Lower leg skin (tissue), 3 donors: ENCODE data around the gene DRC7.

Experiments used
- POLR2A ChIP-seq, 2 donors: fragments of 450-650 bp; IDR thresholded peaks; one replicate each; pipeline ENCODE4 v1.6.1; 2016 to 2017; ENCODE audit warnings: antibody characterized with exemption in 2 of 2, mild to moderate bottlenecking in 1 of 2, moderate library complexity in 1 of 2
- TF ChIP-seq, protein P1 (sequence below), 3 donors: fragments of 450-650 bp; IDR thresholded peaks; one replicate each; pipeline ENCODE4 v1.5.1; 2016; ENCODE audit warnings: antibody characterized with exemption in 3 of 3, mild to moderate bottlenecking in 3 of 3, moderate library complexity in 2 of 3

- TF ChIP-seq POLR2A (IDR thresholded peaks at IDR 0.05): no peak
- TF ChIP-seq, protein P1, sequence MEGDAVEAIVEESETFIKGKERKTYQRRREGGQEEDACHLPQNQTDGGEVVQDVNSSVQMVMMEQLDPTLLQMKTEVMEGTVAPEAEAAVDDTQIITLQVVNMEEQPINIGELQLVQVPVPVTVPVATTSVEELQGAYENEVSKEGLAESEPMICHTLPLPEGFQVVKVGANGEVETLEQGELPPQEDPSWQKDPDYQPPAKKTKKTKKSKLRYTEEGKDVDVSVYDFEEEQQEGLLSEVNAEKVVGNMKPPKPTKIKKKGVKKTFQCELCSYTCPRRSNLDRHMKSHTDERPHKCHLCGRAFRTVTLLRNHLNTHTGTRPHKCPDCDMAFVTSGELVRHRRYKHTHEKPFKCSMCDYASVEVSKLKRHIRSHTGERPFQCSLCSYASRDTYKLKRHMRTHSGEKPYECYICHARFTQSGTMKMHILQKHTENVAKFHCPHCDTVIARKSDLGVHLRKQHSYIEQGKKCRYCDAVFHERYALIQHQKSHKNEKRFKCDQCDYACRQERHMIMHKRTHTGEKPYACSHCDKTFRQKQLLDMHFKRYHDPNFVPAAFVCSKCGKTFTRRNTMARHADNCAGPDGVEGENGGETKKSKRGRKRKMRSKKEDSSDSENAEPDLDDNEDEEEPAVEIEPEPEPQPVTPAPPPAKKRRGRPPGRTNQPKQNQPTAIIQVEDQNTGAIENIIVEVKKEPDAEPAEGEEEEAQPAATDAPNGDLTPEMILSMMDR (IDR thresholded peaks at IDR 0.05): no peak
Observed at GRCh38 chr16:57713596-57713995, 19.0 kb downstream of the DRC7 start.
